Uterus (tissue), 2 donors: Measurements from ENCODE around the gene DCTN2.

Source experiments
- CTCF ChIP-seq, 4 experiments: fragments of 200-600 bp in 2 of 4; fragments of 450-650 bp in 2 of 4; sonication (generic) in 2 of 4; IDR thresholded peaks; one replicate each; pipeline ENCODE4 v1.5.1; 2016 to 2019; ENCODE audit warnings: antibody characterized with exemption in 4 of 4, mild to moderate bottlenecking in 2 of 4, moderate library complexity in 1 of 4
- POLR2A ChIP-seq, 2 donors: fragments of 450-650 bp; IDR thresholded peaks; one replicate each; pipeline ENCODE4 v1.6.1; 2016; ENCODE audit warnings: antibody characterized with exemption in 2 of 2, mild to moderate bottlenecking in 1 of 2, moderate library complexity in 1 of 2

GRCh38 chr12:57525615-57526383, 21.2 kb downstream of the DCTN2 start:
- TF ChIP-seq CTCF (IDR thresholded peaks at IDR 0.05) (no peak), POLR2A (IDR thresholded peaks at IDR 0.05) (no peak)
